NCI-H526 (cell line): Measurements from ENCODE around the gene PRKCB.

Source experiments
- DNase-seq, 2 experiments: peaks; one replicate each; lab custom pipeline; 2025; lab: John Stamatoyannopoulos, UW

Gene PRKCB

DNA sequence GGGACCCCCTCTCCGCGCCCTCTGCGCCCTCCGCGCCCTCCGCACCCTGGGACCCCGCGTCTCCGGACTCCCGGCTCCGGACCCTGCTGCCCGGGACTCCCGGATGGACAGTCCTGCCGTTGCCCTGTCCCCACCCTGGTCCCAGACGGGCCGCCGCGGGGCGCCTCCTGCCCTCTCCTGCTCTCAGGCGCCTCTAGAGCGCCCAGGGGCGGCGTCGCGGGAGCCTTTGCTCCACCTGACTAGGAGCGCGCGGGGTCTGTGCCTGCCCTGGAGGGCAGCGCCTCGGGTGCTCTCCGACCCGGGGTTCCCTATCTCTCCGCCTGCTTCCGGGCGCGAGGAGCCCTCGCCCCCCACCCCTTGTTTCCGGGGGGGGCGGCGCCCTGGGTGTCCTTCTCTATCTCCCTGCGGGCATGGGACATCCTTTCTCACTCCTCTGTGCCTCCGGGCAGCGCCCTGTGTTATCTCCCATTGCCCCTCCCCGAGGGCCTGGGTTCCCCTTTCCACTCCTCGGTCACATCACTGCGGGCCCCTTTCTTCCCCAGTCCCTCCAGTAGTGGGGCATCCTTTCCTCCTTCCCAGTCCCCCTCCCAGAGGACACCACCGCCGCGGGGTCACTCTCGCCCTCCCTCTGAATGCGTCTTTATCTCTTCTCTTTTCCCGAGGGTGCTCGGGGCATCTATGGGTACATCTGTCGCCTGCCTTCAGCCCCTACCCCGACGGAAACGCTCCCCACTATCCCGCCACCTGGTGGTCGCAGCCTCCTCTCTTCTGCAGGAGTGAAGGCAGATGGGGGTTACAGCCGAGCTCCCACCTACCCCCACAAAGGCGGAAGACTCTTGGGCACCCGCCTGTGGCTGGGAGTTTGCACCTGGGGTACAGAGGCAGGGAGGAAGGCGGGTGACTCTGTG, 875 bp downstream of the PRKCB start:
- no peak for DNase-seq

DNA sequence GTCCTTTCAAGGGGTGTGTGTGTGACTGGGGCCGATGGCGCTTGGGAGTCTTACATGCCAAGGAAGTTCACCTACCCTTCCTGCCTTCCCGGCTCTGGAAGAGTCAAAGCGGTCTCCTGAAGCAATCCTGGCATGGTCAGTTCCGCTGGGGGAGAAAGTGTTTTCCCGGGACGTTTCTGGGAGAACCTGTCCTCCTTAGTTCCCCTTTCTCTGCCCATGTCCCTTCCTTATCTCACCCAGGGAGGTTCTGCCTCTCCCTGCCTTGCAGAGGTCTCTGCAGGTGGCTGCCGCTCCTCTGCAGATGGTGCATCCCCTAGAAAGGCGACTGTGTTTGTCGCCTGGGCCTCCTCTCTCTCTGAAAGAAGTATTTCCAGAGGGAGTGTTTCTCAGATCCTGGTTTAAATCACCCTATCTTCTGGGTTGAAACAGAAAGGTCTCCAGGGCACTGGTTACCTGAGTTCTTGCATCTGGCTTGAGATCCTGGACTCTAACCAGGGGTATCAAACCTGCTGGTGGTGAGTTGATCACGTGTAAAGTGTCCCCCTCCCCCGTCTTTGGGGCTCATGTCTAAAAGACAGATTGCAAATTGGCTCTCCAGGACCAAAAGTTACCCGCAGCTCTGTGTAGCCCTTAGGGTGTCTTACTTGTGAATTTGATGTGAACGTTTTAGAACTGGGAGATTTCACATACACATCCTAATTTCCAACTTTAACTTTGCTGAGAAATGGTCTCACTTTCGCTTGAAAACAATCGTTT, 1.9 kb downstream of the PRKCB start:
- no peak for DNase-seq

DNA sequence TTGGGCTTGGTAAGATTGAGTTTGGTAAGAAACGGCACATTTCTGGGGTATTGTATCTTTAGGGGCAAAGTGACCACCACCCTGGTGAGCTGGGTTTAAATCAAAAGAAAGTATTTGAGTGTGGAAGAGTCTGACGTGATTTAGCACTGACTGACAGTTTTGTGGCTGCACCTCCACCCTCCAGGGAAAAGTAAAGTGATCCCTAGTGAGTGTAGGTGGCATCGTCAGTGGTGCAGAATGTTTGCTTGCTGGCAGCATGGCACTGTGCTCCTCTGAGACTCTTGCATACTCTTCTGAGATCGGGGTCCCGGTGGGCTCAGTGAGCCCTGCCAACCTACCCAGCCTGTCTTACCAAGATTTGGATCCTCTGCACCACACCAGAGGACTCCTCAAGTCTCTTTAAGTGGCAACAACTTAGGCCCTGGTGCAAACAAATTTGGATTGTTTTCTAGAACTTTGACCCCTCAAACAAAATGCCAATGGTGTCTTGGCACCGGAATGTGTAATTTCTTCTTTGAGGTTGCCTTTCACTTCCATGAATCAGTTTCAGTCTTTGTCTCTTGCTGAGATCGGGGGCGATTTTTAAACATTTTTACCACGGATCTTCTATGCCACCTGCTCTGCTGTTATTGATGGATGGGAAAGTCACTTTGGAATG, 2.8 kb downstream of the PRKCB start:
- no peak for DNase-seq

DNA sequence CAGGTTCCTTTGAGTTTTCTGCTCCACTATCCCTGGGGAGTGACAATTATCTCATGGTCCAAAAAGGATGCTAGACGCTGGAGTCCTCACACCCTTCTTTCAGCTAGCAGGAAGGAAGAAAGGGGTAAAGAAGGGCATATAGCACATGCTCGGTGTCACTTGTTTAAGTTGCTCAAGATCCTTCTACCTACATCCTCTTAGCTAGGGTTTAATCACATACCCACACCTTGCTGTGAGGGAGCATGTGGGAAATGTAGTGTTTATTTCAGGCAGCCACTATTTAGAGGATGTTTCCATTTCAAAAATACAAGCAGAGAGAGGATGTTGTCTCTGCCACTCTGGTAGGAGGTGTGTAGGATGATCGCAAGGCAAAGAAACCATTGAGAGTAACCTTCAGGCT, 4.5 kb downstream of the PRKCB start:
- DNase-seq: no peak

DNA sequence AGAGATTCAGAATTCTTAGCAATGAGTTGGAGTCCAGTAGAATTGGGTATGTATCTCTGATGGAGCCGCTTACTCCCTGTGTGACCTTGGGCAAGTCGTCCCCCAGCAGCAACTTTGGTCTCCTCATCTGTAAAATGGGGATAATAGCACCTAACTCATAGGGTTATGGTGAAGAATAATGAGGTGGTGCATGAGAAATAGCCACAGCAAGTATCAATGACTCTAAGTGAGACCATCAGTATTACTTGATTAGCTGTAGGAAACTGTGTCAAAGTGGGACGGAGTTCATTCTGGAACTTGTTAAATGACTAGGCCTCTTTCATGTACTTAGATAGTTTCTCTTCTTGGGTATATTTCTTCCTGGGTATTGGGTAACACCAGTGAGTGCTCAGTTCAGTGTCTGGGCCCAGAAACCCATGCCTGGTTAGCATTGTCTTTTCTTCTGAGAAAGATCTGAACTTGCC, 6.4 kb downstream of the PRKCB start:
- DNase-seq: no peak

DNA sequence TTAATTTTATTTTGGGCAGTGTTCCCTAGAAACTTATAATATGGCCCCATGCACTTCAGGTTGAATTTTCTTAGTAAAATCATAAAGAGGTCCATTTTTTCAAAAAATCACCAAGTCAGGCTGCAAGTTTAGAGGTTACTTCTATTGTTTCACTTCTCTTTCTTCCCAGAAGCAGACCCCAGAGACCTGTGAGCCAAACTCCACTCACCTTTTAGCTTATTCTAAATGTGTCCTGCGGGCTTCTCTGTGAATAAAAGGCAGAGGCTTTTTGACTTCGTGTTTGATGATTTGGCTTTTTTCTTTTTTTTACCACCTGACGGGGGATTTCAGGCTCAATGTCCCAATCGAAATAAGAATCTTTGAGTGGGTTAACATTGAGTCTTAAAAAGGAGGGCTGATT, 7.4 kb downstream of the PRKCB start:
- DNase-seq: no peak

DNA sequence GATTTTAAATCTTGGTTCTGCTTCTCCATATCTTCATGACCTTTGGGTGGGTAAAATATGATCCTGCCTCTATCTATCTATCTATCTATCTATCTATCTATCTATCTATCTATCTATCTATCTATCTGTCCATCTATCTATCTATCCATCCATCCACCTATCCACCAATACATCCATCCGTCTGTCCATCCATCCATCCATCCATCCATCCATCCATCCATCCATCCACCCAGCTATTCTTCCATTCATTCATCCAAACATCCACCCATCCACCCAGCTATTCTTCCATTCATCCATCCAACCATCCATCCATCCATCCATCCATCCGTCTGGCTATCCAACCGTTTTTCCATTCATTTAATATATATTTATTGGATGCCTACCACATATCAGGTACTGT, 11.5 kb downstream of the PRKCB start:
- no peak for DNase-seq

DNA sequence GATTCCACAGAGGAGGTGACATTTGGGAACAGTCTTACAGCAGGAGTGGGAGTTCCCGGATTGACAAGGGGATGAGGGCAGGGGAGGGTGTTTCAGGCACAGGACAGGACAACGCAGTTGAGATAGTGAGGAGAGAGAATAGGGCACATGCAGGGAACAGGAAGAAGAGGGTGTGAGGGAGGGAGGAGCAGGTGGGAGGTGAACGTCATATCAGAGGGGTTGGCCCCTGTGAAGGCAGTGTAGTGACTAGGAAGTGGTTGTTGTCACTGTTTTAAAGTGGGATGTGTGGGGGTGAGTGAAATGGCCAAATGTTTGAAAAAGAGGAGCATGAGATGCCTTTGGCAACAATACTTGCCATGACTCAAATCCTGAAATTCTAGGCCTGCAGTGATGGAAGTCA, 12.2 kb downstream of the PRKCB start:
- DNase-seq: no peak

DNA sequence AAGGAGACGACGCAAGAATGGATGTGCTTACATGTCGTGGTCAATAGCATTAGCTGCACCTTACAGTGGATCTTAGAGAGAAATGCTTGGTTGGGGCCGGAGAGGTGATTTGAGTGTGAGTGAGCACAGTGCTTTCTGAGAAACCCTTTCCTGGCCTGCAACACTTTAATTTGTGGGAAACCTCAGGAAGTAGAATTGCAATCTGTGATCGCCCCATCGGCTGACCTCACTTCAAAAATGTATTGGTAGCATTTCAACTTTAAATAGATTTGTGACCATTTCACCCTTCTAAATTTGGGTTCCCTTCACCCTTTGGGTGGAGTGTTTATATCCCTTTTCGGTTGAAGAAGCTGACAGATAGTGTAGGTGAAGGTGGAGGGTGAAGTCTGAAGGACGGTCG, 13.2 kb downstream of the PRKCB start:
- DNase-seq: no peak

DNA sequence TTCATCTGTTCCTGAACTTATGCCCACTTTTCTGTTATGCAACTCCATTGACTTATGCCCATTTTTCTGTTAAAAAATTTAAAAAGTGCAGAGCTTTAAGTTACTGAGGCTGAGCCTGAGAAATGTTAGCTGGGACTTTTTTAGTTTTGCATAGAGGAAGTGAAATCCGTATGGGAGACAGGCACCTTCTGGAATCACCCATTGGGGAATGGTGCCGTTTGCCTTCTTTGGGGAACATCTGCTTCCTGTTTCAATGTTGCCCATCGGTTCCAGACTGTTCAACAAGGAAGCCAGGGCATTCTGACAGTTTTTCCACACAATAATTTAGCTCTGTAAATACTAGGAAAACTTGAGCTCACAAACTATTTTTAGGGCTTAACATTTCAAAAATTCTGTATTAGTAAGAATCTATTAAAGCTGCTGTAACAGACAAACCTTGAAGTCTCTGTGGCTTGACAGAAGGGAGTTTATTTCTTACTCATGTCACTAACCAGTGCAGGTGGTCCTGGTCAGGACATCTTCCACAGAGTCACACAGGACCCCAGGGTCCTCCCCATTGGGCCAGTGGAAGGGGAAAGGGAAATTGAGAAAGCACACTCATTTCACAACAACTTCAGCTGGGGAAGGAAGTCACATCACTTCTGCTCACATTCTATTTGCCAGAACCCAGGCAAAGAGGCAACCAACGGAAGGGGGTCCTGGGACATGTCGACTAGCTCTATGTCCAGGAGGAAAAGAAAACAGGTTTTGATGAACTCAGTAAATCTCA, 17.2 kb downstream of the PRKCB start:
- no peak for DNase-seq

DNA sequence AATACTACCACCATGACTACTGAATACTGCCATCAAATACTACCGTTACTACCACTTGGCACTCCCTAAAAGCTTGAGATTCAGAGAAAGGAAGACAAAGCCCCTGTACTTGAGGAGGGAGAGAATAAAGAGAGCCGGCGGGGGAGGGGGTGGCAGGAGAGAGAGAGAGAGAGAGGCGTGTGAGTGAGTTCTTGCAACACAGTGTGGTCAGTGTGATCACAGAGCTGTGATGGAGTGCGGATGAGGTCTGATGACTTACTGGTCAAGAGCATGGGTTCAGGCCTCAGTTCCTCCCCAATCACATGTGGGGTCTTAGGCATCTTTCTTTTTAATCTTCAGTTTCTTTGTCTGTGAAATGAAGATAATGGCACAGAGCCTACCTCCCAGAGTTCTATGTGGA, 19.2 kb downstream of the PRKCB start:
- no peak for DNase-seq

DNA sequence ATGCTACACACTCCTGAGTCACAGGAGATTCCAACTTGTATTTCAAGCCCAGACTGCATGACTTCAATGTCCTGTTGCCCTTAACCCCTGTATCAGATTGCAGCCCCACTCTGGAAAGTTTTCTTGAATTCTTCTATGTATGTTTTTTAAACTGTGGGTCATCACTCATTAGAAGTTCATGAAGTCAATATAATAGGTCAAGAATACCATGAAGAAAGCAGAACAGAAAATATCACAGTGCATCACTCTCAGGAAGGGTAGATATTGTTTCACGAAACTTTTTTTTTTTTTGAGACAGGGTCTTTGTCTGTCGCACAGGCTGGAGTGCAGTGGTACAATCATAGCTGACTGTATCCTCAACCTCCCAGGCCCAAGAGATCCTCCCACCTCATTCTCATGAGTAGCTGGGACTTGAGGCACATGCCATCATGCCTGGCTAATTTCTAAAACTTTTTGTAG, 20.5 kb downstream of the PRKCB start:
- DNase-seq: no peak

DNA sequence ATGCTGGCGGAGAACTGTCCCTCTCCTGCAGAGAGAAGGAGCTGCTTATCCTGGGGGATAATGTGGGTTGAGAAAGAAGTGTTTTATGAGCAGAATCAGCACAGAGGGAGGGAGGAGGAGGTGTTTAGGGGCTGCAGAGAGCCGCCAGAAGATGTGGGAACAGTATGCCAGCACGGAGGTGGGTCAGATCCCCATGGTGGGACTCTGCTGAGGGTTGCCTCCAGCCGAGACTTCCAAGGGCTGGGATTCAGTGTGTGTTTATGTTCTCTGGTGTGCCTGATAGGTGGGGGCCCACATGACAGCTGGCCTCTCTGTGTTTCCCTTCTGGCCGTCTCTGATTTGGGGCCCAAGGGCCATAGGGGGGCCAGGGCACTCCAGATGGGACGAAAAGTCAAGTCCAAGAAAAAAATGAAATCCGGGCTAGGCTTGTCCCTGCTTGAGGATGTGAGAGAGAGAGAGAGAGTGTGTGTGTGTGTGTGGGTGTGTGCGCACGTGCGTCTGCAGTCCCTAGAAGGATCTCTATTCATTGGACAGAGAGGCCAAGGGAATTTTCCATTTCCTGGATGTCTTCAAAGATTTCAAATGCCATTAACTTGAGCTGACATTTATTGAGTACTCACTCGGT, 21.6 kb downstream of the PRKCB start:
- DNase-seq: no peak

DNA sequence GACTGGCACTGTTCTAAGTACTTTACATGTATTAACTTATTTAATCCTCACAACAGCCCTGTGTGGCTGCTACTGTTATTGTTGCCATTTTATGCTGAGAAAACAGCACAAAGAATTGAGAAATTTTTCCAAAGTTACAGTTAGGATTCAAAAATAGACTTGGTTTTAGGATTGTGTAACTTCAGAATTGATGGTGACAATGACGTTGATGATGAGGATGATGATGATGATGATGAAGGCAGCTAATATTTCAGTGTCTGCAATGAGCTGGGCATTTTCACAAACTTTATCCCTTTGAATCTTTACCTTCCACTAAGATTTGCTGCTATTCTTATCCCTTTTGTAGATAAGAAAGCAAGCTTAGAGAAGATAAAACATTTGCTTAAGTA, 22.1 kb downstream of the PRKCB start:
- no peak for DNase-seq

DNA sequence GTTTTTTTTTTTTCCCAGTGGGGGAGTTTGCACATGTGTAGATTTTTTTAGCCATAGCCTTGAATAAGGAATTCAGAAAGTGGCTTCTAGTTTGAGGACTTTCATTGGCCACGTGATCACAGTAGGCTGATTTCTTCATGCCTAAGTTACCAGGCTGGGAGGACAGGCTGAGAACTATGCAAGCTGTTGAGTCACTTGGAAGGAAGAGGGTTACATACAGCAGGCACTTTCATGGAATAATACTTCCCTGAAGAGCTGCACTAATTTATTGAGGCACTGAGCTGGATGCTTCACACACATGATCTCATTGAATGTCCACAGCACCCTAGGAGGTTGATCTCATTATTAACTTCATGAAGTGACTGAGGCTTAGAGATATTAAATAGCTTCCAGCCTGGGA, 22.8 kb downstream of the PRKCB start:
- DNase-seq: no peak

DNA sequence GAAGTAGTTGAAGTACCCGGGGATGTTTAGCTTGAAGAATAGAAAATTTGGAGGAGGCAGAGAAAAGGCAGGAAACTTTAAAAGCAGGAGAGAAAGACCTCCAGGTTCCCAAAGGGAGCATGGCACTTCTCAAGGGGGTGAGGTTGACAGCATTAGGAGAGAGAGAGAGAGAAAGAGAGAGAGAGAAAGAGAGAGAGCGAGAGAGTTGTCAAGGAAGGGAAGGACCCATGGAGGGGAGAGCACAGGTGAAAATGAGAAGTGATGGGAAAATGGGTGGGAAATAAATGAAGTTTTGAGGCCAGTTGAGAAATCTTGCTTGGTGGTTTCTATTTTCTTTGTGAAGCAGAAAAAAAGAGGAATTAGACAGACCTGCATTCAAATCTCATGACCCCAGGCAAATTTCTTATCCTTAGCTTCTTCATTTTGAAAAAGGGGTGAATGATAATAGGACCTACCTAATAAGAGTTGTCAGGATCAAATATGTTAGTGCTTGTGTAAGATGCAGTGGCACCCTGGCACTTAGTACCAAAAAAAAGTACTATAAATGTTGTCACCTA, 24.0 kb downstream of the PRKCB start:
- no peak for DNase-seq

DNA sequence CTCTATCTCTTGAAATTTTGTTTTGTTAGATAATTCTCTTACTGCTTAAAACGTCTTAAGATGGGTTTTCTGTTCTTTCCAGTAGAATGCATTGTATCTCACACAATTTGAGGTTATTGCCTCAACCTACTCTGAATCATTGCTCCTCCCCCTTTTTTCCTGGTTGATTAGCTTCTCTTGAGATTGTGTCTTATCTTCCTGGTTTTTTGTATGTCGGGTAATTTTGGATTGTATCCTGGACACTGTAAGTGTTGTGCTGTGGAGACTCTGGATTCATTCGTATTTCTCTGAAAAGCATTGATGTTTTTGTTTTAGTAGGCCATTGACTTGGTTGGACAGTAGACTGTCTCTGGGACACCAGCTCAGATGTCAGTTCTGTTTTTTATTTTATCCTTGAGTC, 26.1 kb downstream of the PRKCB start:
- DNase-seq: no peak

DNA sequence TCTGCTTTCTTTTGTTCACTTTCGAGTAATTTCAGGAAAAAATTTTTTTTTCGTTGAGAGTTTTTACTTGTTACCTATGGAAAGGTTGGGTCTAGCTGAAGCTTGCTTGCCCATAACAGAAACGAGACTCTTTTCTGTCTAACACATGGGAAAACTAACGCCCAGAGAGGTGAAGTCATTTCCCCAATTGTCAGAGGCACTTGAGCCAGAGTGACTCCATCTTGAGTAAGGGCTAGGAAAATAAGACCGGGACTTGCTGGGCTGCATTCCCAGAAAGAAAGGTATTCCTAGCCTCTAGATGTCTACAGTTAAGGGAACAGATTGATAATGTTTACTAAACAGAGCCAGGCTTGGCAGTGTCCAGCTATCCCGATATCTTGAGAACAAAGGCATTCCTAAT, 26.8 kb downstream of the PRKCB start:
- DNase-seq: no peak

DNA sequence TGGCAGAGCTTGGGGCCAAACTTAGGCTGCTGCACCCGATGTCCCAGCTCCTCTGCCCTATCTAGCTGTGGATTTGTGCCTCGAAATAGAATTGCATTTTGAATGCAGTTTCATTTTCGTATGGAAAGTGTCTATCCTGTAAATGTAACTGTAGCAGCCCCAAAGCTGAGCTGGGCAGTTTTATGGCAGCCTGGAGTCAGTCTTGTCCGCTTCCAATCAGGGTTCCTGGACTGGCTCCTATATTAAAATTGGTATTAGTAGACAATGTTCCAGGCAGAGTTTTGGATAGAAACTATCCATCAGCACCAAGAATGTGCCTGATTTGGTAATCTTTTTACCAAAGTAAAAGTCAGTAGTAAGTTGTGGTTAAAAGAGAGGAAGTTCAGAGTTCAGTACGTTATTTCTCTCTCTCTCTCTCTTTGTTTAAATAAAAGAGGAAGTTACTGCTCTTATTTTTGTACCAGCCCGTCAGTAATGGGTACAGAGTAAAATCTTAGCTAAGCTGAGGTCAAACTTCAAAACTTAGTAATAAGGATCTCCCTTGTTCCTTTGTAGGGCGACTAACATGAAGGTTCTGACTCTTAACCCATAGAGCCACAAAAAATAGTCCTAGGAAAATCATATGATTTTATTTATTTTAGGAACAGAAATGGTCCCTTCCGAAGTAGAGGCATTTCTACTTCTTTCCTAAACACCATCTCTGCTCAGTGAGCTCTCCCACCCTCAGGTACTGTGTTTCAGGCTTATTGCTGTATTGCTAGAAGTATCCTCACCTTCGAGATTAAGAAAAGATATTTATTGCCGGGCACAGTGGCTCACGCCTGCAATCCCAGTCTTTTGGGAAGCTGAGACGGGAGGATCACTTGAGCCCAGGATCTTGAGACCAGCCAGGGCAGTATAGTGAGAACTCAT, 28.0 kb downstream of the PRKCB start:
- no peak for DNase-seq

DNA sequence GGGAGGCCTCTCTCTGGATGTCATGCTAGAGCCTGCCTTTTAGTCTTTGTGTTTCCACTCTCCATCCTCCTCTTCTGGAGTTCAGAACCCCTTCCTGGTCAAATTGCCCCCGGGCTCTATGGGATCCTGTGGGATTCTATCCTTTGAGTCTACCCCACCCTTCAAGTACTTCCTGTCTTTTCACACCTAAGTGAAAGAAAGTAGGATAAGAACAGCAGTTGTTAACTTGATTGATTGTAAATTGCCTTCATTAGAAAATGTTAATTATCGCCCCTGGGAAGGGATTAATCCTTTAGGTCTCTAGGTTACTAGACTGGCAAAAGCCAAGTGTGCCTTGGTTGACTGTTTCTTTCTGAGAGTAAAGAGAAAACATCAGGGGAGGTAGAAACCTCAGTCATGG, 30.1 kb downstream of the PRKCB start:
- DNase-seq: no peak
